Suppressor macrophage treated with lipopolysaccharide for 1 hour (primary cell): Measurements from ENCODE around the gene PSAT1.

Source experiments
- DNase-seq, 3 donors: peaks; one replicate each; pipeline ENCODE4 v3.0.0-alpha.2; 2020 to 2022

Gene PSAT1

DNA sequence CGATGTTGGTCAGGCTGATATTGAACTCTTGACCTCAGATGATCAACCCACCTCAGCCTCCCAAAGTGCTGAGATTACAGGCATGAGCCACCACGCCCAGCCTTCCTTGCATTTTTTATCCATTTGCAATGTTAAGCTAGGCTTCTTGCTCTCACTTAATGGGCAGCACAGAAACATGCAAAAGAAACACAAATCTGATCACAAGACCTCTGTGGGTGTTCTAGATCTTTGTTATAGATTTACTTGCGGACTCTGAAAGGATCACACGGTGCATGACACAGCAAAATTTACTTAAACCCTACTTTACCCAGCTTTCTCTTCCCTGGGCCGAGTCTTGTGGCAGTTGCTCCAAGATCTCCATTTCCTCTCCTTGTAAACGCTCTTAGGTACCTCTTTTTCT, 71.3 kb downstream of the PSAT1 start:
- DNase-seq: no peak

DNA sequence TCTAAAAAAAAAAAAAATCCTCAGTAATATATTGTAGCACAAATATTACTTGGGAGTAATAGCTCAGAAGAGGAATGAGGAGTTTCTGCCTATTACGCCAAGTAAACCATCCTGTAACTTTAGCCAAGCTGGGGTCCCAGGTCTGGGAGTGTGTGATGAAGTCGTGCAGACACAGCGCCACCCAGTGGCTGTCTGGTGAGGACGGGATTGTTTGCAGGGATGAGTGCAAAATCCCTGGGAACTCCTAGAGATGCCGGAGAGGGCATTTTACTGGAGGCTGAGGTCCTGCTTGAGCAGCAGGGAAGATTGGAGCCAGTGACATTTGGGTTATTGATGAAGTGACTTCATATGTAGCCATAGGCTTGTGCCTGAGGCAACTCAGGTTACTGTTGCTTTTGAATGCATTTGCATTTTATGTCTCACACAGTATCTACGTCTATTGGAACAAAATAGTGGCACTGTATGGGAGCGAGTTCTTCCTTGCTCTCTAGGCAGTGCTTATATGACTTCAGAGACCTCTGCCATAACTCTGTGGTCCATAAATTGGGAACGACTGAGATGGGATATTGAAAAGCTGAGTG, 72.8 kb downstream of the PSAT1 start:
- DNase-seq: peak; percentile 61 to 77 (median 63)

DNA sequence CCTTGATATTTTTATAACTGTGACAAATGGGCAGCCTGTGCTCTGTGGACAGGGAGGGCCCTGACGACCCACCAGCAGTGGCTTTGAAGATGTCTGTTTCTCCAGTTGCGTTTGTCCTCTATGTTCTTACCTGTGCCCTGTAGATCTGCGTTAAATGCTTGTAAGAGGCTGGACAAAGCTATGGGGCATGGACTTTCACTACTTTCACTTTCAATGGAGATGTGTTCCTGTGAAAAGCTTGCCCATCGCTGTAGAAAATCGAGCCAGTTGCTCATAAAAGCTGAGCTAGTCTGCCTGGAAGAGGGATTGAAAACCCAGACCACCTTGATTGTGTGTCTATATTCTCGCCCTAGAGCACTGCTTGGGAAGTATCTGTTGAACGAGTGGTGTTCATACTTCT, 74.1 kb downstream of the PSAT1 start:
- DNase-seq: no peak

DNA sequence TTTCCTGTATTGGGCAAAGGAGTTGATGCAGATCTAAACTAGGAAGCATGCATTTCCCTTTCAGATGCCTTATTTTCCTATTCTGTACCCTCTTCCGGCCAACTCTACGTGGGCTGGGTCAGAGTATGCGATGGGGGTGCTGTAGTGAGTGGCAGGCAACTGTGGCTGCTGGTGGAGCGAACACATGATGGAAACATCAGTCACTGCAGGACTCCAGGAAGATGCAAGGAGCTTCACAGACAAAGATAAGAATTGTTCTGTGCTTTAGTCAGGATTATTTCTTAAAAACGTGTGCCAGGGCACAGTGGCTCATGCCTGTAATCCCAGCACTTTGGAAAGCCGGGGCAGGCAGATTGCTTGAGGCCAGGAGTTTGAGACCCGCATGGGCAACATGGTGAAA, 75.1 kb downstream of the PSAT1 start:
- DNase-seq: no peak
